Psoas muscle (tissue), 8 donors: ENCODE measurements around the gene BTBD9. TPM values are rescaled to one million over a fixed set of nuclear protein-coding genes. Genes with fewer than 3 reads are reported as not detected.

Experiments used
- ATAC-seq, 4 donors: fragments of 200-7000 bp; cut with Tn5 transposase; one replicate each; pipeline ENCODE4 v1.9.1; 2020; ENCODE audit warnings: moderate library complexity in 3 of 4, mild to moderate bottlenecking in 2 of 4
- DNase-seq, 2 donors: peaks; one replicate each; pipeline ENCODE4 v3.0.0-alpha.2; 2020
- H3K27ac ChIP-seq: fragments of 200-600 bp; one replicate; pipeline ENCODE4 v1.8.0; 2022
- H3K27me3 ChIP-seq, 3 donors: fragments of 200-600 bp in 1 of 3; one replicate each; pipeline versions ENCODE4 v1.6.1 to v1.8.0; 2013 to 2022; ENCODE audit warnings: low read length in 2 of 3, mild to moderate bottlenecking in 2 of 3, moderate library complexity in 1 of 3; ENCODE audit not compliant: insufficient read depth in 3 of 3
- H3K36me3 ChIP-seq, 2 donors: fragments of 200-600 bp in 1 of 2; one replicate each; pipeline versions ENCODE4 v1.6.1 to v1.8.0; 2013 to 2022; ENCODE audit warnings: low read depth in 1 of 2, mild to moderate bottlenecking in 1 of 2, moderate library complexity in 1 of 2; ENCODE audit not compliant: insufficient read depth in 1 of 2
- H3K4me1 ChIP-seq: fragments of 200-600 bp; one replicate; pipeline ENCODE4 v1.8.0; 2022
- H3K4me3 ChIP-seq: fragments of 200-600 bp; one replicate; pipeline ENCODE4 v1.8.0; 2022; ENCODE audit warnings: mild to moderate bottlenecking
- H3K9me3 ChIP-seq: fragments of 200-600 bp; one replicate; pipeline ENCODE4 v1.8.0; 2022
- WGBS, 3 donors: extraction: QIAGEN DNeasy Blood & Tissue Kit; methylation state at CpG; one replicate each; pipeline versions ENCODE4 v1.1.6 to v1.1.7; 2013; 5-methylcytosine and 5-hydroxymethylcytosine counted together
- intact Hi-C, 2 donors: fragments of 100-400 bp; cut with DNase I; formaldehyde crosslinking; loops; one replicate each; pipeline versions ENCODE4 v1.11.0 to v1.14.2; 2022
- polyA plus RNA-seq, 3 donors: library from polyadenylated mRNA; stranded (reverse); fragments of 200-250 nt; gene quantifications; one replicate each; pipeline ENCODE4 v1.2.3, GENCODE V29; 2013
- total RNA-seq, 4 donors: library from RNA; stranded (reverse); fragmentation: NEBNext Ultra II Directional in 2 of 4; extraction: Animal tissue kit (Norgen Biotek cat#: 25700) in 2 of 4; gene quantifications; one replicate each; pipeline versions ENCODE4 v1.2.1 to v1.2.4, GENCODE V29; 2021 to 2023
- TF ChIP-seq, protein P1 (sequence below): fragments of 200-600 bp; IDR thresholded peaks from one replicate; pipeline ENCODE4 v1.8.0; 2022; ENCODE audit warnings: antibody characterized with exemption
- donor health status: healthy with polysubstance abuse.
- donor health status: DM: no; HTN: no; CAD: no; lungs with moderate emphysema.
- donor health status: Bipolar disorder and iron deficiency.
- donor health status: healthy.
- donor health status: DM: yes; HTN: yes; CAD: no.
- donor health status: DM: no; HTN: no; CAD: no.
- donor health status: DM: no; HTN: no; CAD: no.
- donor health status: DM: yes; HTN: yes; CAD: no.

The BTBD9 gene
- total and polyA plus RNA-seq, 7 donors = 2.3 to 10.9 (median 8.4) TPM

DNA sequence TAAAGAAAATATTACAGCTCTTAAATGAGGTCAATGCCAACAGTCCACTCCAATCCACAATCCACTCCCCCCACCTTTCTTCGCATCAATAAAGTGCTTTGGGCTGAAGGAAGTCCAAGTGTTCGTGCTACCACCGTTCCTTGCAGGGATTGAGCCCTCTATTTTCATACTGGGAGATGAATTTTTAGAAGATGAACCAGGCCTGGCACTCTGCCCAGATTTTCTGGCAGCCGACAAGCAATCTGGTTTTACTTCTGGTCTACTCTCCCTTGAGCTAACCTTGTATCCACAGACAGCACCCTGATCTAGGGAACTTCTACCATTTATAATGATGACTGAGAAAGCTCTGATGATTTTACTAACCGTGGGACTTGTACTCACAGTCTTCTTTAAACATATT is 72.3 kb downstream of the BTBD9 start:
- intact Hi-C loops = no loop called here
- Histone ChIP-seq H3K9me3 (no peaks in the 10 kb centered on the region), H3K36me3 (no peaks in the 10 kb centered on the region), H3K27me3 (no peaks in the 10 kb centered on the region), H3K4me1 (no peaks in the 10 kb centered on the region), H3K4me3 (no peak overlapping the region), H3K27ac (no peak overlapping the region)
- TF ChIP-seq, protein P1, sequence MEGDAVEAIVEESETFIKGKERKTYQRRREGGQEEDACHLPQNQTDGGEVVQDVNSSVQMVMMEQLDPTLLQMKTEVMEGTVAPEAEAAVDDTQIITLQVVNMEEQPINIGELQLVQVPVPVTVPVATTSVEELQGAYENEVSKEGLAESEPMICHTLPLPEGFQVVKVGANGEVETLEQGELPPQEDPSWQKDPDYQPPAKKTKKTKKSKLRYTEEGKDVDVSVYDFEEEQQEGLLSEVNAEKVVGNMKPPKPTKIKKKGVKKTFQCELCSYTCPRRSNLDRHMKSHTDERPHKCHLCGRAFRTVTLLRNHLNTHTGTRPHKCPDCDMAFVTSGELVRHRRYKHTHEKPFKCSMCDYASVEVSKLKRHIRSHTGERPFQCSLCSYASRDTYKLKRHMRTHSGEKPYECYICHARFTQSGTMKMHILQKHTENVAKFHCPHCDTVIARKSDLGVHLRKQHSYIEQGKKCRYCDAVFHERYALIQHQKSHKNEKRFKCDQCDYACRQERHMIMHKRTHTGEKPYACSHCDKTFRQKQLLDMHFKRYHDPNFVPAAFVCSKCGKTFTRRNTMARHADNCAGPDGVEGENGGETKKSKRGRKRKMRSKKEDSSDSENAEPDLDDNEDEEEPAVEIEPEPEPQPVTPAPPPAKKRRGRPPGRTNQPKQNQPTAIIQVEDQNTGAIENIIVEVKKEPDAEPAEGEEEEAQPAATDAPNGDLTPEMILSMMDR = no peak
- DNase-seq (peak; percentile 76 to 85), ATAC-seq (peak in 3 of 4 donors; percentile 37 to 48 (median 46))
- WGBS, 3 donors = 19 to 23% (median 22%) methylated on average over 5 of the region's 5 CpGs

- Histone ChIP-seq H3K4me1 (no peaks in the 10 kb centered on the region), H3K27ac (no peak overlapping the region), H3K27me3 (no peaks in the 10 kb centered on the region), H3K4me3 (no peak overlapping the region), H3K36me3 (no peaks in the 10 kb centered on the region), H3K9me3 (no peaks in the 10 kb centered on the region)
- ATAC-seq (no peak), DNase-seq (no peak)
- intact Hi-C loops = no loop called here
- TF ChIP-seq, protein P1 = no peak
- 95 to 96% (median 95%) methylated on average over 6 of the region's 6 CpGs for WGBS, 3 donors
Measured at GRCh38 chr6:38566295-38567030, 73.3 kb downstream of the BTBD9 start.

GRCh38 chr6:38564301-38564700 is 75.4 kb downstream of the BTBD9 start:
- 83 to 94% (median 85%) methylated on average over 4 of the region's 4 CpGs for WGBS, 3 donors
- no peaks in the 10 kb centered on the region for H3K9me3 ChIP-seq
- no peak overlapping the region for H3K4me3 ChIP-seq
- DNase-seq = no peak
- no peaks in the 10 kb centered on the region for H3K27me3 ChIP-seq
- no peaks in the 10 kb centered on the region for H3K36me3 ChIP-seq
- no peak for ATAC-seq
- intact Hi-C loops = no loop called here
- H3K4me1 ChIP-seq = no peaks in the 10 kb centered on the region
- no peak overlapping the region for H3K27ac ChIP-seq
- TF ChIP-seq, protein P1 = no peak

DNA sequence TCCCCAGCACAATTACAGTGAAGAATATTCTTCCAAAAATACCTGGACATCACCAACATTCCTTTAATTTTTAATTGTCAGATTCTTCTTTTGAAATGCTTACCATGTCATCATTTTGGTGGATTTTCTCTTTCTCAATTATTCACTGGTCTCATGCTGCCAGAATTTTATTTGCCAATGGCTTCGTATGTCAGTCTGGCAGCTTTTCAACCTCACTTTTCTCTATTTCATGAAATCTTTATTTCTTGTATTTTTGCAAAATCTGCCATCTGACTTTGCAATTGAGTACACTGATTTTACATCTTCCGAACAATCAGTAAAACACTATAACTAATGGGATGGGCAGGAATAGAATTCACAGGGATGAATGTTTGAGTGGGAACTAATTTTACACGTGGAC is 84.1 kb downstream of the BTBD9 start:
- no peak for ATAC-seq

More for the DNA sequence above, 84.1 kb downstream of the BTBD9 start:
- Histone ChIP-seq H3K4me3 (no peak overlapping the region), H3K27me3 (no peaks in the 10 kb centered on the region), H3K27ac (no peak overlapping the region), H3K9me3 (no peaks in the 10 kb centered on the region), H3K36me3 (no peaks in the 10 kb centered on the region), H3K4me1 (peaks cover 16% of the 10 kb centered on the region)
- intact Hi-C loops = no loop called here
- no peak for DNase-seq
- TF ChIP-seq, protein P1 = no peak
- 63 to 70% (median 66%) methylated on average over 3 of the region's 3 CpGs for WGBS, 3 donors
